H4 (cell line): ENCODE data around the gene PTPRN2. TPM values are rescaled to one million over a fixed set of nuclear protein-coding genes. Genes with fewer than 3 reads are reported as not detected.

ENCODE experiments used
- DNase-seq: peaks from one replicate; pipeline ENCODE4 v3.0.0-alpha.2; 2015; ENCODE audit warnings: low spot score
- total RNA-seq: library from RNA; depleted of rRNA; stranded (reverse); fragments of >200 nt; shearing (Covaris generic); gene quantifications from 2 replicates; pipeline ENCODE4 v1.2.3, GENCODE V29; 2014

PTPRN2 gene
- total RNA-seq, 1 experiment from 2014 or later = 0.97 TPM

DNA sequence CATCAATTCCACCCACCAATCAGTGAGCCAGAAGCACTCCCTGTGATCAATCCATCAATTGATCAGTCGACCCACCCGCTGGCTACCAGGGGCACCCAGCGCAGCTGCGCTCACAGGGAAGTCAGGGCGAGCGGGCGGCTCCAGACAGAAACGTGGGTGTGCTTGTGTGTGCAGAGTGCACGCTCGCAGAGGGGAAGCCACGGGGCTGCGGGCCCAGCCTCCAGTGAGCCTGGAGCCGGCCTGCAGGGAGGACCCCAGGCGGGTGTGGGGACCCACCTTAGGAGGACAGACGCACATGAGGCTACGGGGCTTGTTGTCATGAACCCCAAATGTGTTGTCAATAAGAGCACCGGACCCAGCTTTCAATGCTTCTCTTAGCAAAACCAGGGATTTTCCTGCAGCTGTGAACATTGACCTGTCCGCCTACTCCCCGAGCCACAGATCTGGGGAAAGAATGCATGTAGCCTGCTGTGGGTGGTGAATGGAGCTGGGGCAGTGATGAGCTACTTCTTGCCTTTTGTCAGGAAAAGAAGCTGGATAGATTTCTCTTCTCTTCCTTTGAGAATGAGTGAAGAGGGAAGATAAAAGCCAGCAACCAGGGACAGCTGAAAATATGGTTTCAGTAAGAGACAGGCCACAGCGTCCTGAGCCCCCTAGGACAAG, 753.0 kb downstream of the PTPRN2 start:
- DNase-seq = no peak

DNA sequence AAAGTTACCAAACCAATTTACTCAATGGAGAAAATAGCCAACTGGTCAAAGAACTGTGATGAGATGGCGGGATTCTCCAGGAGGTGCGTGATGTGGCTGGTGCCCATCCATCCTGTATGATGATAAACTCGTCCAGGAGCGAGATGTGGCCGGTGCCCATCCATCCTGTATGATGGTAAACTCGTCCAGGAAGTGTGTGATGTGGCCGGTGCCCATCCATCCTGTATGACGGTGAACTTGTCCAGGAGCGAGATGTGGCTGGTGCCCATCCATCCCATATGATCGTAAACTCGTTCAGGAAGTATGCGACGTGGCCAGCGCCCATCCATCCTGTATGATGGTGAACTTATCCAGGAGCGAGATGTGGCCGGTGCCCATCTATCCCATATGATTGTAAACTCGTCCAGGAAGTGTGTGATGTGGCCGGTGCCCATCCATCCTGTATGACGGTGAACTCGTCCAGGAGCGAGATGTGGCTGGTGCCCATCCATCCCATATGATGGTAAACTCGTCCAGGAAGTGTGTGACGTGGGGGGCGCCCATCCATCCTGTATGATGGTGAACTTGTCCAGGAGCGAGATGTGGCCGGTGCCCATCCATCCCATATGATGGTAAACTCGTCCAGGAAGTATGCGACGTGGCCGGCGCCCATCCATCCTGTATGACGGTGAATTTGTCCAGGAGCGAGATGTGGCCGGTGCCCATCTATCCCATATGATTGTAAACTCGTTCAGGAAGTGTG, 754.6 kb downstream of the PTPRN2 start:
- no peak for DNase-seq

DNA sequence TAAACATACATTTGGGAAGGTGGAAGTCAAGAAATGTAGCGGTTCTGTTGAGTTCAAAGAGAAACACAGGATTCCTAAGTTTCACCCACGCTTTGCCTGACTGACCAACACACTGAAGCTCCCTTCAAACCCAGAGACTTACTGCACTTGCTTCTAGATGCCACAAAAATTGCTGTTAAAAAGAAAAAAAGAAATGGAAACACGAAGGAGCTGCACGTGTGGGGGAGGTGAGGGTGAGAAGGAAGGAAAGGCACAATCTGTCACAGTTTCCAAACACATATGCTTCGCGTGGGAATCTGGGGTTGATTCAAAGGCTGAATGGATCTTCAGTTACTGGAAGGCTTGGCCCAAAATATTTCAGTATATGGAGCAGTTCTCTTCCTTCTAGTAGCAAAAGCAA, 755.2 kb downstream of the PTPRN2 start:
- no peak for DNase-seq

DNA sequence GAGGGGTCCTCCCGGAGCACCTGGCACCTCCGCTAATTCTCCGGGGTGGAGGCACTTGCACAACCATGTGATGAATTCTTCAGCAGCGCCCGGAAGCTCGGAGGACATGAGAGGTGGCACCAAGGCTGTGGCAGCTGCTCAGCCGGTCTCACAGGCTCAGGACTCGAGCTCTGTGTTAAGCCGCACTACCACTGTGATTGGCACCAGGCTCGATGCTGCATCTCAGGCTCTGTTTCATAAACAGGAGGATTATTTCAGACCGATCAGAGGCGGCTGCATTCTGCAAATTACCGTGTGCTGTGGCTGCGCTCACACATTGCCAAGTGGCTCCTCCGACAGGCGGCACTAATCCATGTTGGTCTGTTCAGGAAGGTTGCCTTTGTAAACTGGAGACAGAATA, 755.6 kb downstream of the PTPRN2 start:
- no peak for DNase-seq

DNA sequence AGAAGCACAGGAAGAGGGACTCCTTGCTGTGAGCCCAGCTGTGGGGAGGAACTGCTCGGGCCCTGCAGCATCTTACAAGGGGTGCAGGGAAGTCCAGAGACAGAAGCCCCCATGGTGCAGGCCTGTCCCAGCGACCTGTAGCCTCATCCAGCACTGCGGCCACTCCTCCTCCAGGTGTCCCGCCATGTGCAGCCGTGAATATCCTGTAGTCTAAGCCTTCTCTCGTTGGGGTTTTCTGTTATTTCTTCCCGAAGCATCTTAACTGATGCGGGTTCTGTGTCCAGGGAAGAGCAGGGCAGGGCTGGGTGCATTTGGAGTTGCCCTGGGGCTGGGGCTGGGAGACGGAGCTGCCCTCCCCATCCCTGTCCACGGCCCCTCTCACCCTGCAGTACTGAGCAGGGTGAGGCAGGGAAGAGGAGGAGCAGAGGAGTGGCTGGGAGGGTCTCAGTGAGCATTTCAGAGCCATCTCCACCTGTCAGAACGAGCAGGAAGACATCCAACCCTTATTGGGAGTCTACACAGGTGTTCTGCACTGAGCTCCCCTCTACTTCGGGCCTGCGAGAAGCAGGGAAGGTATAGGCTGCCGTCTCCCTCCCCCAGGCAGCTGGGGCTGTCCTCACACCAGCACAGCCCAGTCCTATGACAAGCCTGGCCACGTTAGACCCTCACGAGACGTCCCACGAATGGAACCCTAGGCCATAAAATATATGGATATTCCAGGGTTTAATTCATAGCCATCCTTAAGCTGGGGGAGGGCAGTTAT, 756.3 kb downstream of the PTPRN2 start:
- DNase-seq = no peak

DNA sequence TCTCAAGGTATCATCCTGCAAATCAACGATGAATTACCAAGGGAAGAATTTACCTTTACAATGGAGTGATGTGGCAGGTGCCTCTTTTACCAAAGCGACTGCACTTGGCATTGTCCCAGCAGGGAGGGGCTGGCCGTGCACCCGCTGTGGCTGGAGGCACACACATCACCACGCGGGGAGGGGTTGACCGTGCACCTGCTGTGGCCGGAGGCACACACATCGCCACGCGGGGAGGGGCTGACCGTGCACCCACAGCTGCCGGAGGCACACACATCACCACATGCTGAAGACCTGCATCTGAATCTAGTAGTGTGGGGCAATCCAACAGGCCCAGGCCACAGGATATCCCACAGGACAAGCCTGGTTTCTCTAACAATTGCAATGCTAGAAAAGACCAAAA, 757.3 kb downstream of the PTPRN2 start:
- no peak for DNase-seq

DNA sequence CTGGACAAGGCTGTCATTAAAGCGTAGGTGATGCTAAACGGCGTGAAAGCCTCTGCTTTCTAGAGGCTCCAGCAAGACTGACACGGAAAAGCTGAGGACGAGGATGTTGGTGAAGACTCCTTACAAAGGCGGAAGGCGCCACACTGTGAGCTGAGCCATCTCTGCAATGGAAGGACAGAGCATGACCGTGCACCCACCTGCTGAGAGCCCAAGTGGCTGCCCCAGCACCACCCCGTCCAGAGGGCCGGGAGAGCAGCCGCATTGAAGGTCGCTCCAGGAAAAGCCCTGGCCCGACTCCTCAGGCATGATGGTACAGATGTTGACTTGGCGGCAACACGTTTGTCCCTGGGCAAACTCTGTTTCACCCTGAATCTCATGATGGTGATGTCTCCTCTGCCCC, 758.1 kb downstream of the PTPRN2 start:
- no peak for DNase-seq

DNA sequence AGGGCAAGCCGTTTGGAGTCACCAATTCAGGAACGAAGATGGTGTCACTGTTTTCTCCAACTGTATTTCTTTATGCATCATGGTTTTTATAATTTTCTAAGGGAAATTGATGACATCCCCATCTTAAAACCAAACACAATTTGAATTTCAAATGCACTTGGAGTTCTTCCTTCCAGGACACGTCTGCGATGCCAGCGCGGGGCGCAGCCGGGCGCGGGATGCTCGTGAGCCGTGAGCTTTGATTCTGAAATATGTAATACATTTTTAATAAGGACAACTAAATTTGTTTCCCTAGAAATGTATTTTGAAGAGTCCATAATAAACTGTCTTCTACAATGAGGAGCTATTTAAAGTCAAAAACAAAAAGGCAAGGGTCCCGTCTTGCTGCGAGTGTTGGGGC, 758.7 kb downstream of the PTPRN2 start:
- no peak for DNase-seq

DNA sequence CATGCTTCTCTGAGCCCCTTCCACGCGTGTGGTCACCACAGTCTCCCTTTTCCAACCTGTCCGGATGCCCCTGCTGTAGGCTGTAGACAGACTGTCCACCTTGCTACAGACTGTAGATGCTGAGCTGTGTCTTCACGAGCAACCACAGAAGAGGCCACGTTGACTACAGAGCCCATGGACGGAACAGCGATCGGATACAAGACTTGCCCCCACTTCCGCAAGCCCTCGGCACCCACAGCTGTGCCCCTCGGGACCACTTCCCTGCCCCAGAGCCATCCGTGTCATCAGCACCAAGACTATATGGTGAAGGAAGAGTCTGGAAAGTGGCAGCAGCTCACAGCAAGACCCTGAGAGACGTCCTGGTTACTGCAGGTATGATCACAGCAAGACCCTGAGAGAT, 759.4 kb downstream of the PTPRN2 start:
- no peak for DNase-seq

DNA sequence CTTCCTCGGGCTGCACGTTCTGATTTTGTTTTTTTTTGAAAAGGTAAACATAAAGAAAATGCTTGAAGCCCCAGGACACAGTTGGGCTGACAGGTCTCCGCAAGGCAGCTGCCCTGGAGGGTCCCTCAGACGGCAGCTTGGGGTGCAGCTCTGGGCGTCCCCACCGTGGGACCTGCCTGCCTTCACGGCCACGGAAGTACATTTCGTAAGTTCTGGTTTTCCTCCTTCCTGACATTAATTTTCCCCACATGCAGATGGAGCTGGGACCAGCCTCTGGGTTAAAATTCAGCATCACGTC, 759.8 kb downstream of the PTPRN2 start:
- no peak for DNase-seq

DNA sequence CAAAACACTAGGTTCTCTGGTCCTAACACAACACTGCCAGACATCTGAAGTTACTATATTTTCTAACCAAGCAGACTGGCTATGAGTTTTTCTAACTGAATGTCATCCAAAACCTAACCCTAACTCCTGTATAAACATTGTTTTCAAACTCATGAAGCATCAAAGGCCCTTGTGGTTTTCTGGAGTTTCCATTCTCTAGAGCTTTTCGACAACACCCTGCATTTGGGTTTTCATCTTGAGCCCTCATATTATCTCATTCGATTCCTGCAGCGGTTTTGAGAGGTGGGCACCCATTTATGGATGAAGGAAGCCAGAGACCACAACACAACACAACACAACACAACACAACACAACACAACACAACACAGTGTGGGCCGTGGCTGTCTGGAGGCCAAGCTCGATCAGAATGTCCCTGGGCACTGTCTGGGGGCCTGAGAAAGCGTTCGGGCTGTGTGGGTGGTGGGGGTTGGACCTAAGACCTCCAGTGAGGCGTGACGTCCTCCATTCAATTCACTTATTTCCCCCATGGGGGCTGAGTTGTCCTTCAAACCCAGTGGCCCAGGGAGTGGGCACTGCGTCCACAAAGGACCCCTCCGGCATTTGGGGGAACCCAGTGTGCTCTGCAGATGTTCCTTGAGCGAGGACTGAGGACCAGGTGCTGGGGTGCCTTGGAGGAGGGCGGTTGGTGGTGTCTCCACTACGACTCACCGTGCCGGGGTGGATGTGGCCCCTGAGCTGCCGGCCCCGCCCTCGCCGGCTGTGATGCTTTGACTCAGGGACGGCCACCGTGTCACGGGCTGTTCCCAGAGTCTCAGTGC, 760.4 kb downstream of the PTPRN2 start:
- no peak for DNase-seq

DNA sequence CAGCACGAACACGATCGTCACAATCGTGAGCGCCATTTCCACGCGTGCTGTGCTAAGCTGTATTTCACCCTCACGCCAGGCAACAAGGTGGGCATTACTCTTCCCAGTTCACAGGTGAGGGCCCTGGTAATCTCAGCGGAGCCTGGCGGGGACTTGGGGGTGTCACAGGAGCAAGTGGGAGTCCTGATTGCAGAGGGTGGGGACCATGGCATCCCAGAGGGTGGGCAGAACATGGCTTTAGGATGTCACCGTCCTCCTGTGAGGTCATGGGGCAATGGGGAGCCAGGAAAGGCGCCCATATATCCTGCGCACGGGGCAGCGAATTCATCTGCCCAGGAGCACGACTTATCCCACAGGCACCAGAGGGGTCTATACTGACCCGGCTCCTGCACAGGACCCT, 761.1 kb downstream of the PTPRN2 start:
- no peak for DNase-seq

DNA sequence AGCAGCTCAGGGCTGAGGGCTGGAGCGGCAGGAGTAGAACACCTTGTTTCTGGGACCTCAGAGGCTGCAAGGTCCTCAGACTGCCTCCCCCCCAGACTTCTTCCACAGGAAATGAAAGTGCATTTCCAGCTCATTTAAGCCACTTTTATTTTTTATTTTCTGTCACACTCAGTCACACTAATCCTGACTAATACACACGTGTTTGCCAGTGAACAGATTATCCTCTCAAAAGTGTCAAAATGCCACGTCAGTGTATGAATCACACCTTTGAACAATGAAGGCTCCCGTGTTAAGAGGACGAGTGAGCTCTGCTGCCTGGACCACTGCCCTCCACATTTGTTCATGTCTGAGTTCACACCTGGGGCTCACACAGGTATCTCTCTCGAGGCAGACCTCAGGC, 762.3 kb downstream of the PTPRN2 start:
- no peak for DNase-seq

DNA sequence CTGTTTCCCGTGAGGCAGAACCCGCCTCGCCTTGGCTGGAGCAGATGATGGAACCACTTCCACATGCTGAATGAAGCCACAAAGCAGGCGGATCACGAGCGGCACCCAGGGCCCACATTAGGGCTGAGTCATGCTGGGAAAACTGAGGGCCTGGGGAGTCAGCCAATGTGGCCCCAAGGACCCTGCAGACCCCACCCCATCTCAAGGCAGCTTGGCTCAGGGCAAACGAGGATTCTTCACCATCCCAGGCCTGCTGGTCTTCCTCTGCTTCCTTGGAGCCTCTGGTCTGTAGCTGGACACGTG, 762.9 kb downstream of the PTPRN2 start:
- DNase-seq = no peak

DNA sequence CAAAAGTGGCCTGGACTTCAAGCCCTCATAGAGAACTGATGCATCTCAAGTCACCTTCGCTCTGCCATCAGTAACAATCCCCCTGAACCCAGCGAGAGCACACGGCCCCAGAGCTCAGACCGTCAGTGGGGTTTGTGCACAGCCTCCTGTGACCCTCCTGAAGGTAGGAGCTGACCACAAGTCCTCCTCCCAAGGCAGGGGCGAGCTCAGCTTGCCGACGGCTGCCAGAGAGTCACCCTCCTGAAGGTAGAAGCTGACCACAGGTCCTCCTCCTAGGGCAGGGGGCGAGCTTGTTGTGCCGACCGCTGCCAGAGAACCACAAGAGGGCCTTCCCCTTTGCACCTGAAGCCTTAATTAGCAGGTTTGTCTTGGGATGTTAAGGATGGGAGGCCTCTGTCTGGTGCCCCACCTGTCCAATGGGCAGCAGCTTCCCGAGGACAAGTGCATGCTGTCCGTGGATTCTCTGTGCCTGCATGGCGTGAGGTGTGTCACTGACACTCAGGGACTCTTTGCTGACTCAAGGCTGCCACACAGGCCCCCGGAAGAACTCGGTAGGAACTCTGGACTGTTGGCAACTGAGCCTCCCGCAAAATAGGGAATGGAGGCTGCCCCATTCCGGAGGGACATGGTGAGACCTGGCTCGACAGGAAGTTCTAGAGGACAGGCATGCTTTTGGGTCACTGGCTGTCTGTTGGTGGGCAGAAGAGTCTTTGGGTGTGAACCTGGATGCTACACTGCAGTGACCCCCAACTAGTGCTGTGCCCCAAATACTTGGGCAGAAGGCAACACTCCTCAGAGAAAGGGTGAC, 763.4 kb downstream of the PTPRN2 start:
- no peak for DNase-seq

DNA sequence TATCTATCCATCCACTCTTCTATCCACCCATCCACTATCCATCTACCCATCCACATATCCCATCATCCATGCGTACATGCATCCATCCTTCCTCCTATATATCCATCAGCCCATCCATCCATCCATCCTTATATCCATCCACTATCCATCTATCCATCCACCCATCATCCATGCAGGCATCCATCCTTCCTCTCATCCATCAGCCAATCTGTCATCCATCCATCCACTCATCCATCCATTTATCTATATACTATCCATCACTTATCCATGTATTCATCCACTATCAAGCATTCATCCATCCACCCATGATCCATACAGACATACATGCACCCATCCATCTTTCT, 765.0 kb downstream of the PTPRN2 start:
- no peak for DNase-seq

DNA sequence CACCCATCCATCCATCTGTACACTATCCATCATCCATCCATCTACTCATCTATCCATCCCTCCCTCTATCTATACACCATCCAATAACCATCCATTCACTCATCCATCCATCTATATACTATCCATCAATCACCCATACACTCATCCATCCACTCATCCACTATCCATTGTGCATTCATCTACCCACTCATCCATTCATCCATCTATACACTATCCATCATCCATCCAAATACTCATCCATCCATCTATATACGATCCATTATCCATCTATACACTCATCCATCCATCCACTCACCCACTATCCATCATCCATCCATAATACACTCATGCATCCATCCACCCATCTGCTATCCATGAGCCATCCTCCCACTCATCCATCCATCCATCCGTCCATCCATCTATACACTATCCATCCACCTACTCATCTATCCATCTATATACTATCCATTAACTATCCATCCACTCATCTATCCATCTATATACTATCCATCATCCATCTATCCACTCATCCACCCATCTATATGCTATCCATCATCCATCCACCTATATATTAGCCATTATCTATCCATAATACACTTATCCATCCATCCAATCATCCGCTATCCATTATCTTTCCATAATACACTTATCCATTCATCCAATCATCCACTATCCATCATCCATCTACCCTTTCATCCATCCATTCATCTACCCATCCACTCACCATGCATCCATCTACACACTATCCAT, 765.5 kb downstream of the PTPRN2 start:
- no peak for DNase-seq

DNA sequence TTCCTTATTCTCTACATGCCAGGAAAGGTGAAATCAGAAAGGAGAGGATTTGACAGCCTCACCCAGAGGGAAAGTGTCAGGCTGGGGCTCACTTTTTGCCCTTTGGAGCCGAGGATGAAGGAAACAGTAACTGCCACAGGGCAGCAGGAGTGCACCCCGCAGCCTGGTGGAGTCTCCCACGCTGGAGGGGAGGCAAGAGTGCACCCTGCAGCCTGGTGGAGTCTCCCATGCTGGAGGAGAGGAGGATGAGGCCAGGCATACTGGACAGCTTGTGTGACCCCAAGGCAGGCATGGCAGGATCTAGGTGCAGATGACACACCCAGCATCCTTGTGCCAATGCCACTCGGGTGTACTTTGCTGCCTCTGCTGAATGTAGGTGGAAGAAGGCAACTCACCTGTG, 766.8 kb downstream of the PTPRN2 start:
- no peak for DNase-seq

DNA sequence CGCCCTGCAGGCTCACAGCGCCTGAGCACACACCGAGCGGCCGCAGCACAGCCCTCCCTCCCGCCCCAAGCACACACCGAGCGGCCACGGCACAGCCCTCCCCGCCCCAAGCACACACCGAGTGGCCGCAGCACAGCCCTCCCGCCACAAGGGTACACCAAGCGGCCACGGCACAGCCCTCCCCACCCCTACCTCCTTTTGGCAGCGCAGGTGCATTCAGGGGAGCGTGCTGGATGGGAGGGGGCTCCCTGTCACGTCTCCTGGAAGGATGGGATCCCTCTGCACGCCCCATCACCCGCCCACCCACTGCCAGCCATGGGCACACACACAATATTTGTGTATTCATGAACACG, 768.2 kb downstream of the PTPRN2 start:
- DNase-seq = no peak

DNA sequence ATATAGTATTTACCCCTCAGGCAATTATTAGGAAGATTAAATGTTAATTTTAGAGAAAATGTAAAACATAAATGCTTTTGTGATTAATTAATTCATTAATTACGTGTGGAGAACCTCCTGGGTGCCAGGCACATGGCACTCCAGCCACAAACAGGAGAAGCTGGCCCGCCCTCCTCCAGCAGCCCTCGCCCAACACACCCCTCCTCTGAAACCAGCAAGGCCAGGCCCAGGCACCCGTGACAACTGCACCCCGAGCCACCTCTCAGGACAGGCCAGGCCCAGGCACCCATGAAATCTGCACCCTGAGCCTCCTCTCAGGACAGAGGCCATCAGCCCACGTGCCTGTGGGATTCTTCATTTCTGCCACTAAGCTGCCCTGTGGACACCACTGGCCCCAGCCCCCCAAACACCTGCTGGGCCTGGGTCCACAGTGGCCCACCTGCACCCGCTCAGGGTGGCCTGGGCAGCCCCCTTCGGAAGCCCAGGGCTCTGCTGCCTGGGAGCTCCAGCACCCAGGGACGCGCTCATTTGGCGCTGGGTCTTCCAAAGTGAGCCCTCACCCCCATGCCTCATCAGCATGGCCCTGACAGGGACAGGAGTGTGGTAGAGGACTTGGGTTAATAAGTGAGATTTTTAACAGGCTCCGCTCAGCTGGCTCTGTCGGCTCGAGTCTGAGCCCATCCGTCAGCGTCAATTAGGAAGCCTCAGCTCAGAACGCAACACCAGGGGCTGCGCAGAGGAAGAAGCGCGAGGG, 768.7 kb downstream of the PTPRN2 start:
- no peak for DNase-seq
